HepG2 (cell line): ENCODE measurements around the gene CUL9. TPM values are rescaled to one million over a fixed set of nuclear protein-coding genes. Genes with fewer than 3 reads are reported as not detected.

Source experiments
- HES4 ChIP-seq: sonication (generic); formaldehyde crosslinking; IDR thresholded peaks from 2 replicates; pipeline ENCODE4 v1.9.0; 2021; ENCODE audit warnings: mild to moderate bottlenecking, missing genetic modification reagents, borderline replicate concordance
- HOXA9 ChIP-seq: sonication (generic); formaldehyde crosslinking; IDR thresholded peaks from 2 replicates; pipeline ENCODE4 v1.8.1; 2022; ENCODE audit warnings: missing genetic modification reagents, mild to moderate bottlenecking, moderate library complexity, borderline replicate concordance
- IRF9 ChIP-seq: sonication (generic); formaldehyde crosslinking; IDR thresholded peaks from 2 replicates; pipeline ENCODE4 v1.8.0; 2022; ENCODE audit warnings: missing genetic modification reagents, mild to moderate bottlenecking, borderline replicate concordance
- MAZ ChIP-seq, 2 experiments: sonication (generic) in 1 of 2; formaldehyde crosslinking in 1 of 2; IDR thresholded peaks; 2 replicates each; pipeline versions ENCODE4 v1.5.0 to v1.6.1; 2012 to 2020; ENCODE audit warnings: low read depth in 2 of 2, mild to moderate bottlenecking in 2 of 2, borderline replicate concordance in 1 of 2, improper control_type of control experiment in 1 of 2, low read length in 1 of 2, missing genetic modification reagents in 1 of 2, moderate library complexity in 1 of 2
- THAP11 ChIP-seq: IDR thresholded peaks from 2 replicates; pipeline ENCODE4 v1.6.1; 2016; ENCODE audit warnings: missing biosample characterization, missing genetic modification reagents
- ZNF430 ChIP-seq: sonication (generic); formaldehyde crosslinking; IDR thresholded peaks from 2 replicates; pipeline ENCODE4 v1.9.0; 2021; ENCODE audit warnings: mild to moderate bottlenecking, missing genetic modification reagents
- ZNF512 ChIP-seq: sonication (generic); formaldehyde crosslinking; IDR thresholded peaks from 2 replicates; pipeline ENCODE4 v1.4.0; 2020; ENCODE audit warnings: mild to moderate bottlenecking, missing genetic modification reagents
- ZNF788 ChIP-seq: sonication (generic); formaldehyde crosslinking; IDR thresholded peaks from 2 replicates; pipeline ENCODE4 v1.5.0; 2020; ENCODE audit warnings: mild to moderate bottlenecking, missing genetic modification reagents, borderline replicate concordance
- ZNF879 ChIP-seq: sonication (generic); formaldehyde crosslinking; IDR thresholded peaks from 2 replicates; pipeline ENCODE4 v1.8.1; 2023; ENCODE audit warnings: missing genetic modification reagents
- ZSCAN21 ChIP-seq: sonication (generic); formaldehyde crosslinking; IDR thresholded peaks from 2 replicates; pipeline ENCODE4 v1.8.0; 2022; ENCODE audit warnings: mild to moderate bottlenecking, missing genetic modification reagents, moderate library complexity, borderline replicate concordance
- polyA plus RNA-seq, 8 experiments: library from polyadenylated mRNA; depleted of rRNA in 3 of 8; stranded (reverse) in 7 of 8; unstranded in 1 of 8; fragments of >200 nt; fragmentation: Illumina TruSeq in 4 of 8; extraction: Trizol in 4 of 8; gene quantifications; 2 replicates each; pipeline versions ENCODE4 v1.2.1 to v1.2.3, GENCODE V29; 2011 to 2016; ENCODE audit warnings: low read depth in 4 of 8, missing spikeins in 1 of 8, mixed read lengths in 1 of 8; ENCODE audit not compliant: insufficient read depth in 1 of 8
- total RNA-seq, 5 experiments: library from RNA; depleted of rRNA; stranded (reverse); fragments of >200 nt; fragmentation: Illumina TruSeq; extraction: Trizol; gene quantifications; 2 replicates each; pipeline ENCODE4 v1.2.3, GENCODE V29; 2016; ENCODE audit warnings: low read depth in 1 of 5
- TF ChIP-seq, protein P1 (sequence below): sonication (generic); formaldehyde crosslinking; IDR thresholded peaks from 2 replicates; pipeline ENCODE4 v1.4.0; 2020; ENCODE audit warnings: missing genetic modification reagents
- TF ChIP-seq, protein P2 (sequence below): sonication (generic); formaldehyde crosslinking; IDR thresholded peaks from 2 replicates; pipeline ENCODE4 v1.5.1; 2020; ENCODE audit warnings: mild to moderate bottlenecking, missing genetic modification reagents, borderline replicate concordance
- TF ChIP-seq, protein P3 (sequence below): IDR thresholded peaks from 2 replicates; pipeline ENCODE4 v1.6.1; 2016; ENCODE audit warnings: mild to moderate bottlenecking

The CUL9 gene
- total and polyA plus RNA-seq, 2 of the 13 experiments (the other 11 are each of a cell fraction or from before 2014, with no cell fraction given), result 11.4 to 13.7 TPM

- TF ChIP-seq, protein P1, sequence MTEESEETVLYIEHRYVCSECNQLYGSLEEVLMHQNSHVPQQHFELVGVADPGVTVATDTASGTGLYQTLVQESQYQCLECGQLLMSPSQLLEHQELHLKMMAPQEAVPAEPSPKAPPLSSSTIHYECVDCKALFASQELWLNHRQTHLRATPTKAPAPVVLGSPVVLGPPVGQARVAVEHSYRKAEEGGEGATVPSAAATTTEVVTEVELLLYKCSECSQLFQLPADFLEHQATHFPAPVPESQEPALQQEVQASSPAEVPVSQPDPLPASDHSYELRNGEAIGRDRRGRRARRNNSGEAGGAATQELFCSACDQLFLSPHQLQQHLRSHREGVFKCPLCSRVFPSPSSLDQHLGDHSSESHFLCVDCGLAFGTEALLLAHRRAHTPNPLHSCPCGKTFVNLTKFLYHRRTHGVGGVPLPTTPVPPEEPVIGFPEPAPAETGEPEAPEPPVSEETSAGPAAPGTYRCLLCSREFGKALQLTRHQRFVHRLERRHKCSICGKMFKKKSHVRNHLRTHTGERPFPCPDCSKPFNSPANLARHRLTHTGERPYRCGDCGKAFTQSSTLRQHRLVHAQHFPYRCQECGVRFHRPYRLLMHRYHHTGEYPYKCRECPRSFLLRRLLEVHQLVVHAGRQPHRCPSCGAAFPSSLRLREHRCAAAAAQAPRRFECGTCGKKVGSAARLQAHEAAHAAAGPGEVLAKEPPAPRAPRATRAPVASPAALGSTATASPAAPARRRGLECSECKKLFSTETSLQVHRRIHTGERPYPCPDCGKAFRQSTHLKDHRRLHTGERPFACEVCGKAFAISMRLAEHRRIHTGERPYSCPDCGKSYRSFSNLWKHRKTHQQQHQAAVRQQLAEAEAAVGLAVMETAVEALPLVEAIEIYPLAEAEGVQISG (CRISPR knock-in tag), result peak; percentile 94
- TF ChIP-seq HOXA9 (CRISPR knock-in tag), result 0 out of 2 replicates have a peak, but pooled peaks have one; percentile 10
- peak; percentile 94 for TF ChIP-seq IRF9 (CRISPR knock-in tag)
- peak; percentile 98 for TF ChIP-seq THAP11 (CRISPR knock-in tag)
- peak; percentile 17; the same call in 1 of the 2 replicates for TF ChIP-seq HES4 (CRISPR knock-in tag)
- TF ChIP-seq MAZ (IDR thresholded peaks at IDR 0.05; ENCODE audit: borderline replicate concordance, low read depth, low read length), result 0 out of 2 replicates have a peak, but pooled peaks have one; percentile 23
- peak; percentile 89 for TF ChIP-seq MAZ (CRISPR knock-in tag; IDR thresholded peaks at IDR 0.05; ENCODE audit: low read depth)
- 0 out of 2 replicates have a peak, but pooled peaks have one; percentile 24 for TF ChIP-seq ZNF430
- TF ChIP-seq, protein P2, sequence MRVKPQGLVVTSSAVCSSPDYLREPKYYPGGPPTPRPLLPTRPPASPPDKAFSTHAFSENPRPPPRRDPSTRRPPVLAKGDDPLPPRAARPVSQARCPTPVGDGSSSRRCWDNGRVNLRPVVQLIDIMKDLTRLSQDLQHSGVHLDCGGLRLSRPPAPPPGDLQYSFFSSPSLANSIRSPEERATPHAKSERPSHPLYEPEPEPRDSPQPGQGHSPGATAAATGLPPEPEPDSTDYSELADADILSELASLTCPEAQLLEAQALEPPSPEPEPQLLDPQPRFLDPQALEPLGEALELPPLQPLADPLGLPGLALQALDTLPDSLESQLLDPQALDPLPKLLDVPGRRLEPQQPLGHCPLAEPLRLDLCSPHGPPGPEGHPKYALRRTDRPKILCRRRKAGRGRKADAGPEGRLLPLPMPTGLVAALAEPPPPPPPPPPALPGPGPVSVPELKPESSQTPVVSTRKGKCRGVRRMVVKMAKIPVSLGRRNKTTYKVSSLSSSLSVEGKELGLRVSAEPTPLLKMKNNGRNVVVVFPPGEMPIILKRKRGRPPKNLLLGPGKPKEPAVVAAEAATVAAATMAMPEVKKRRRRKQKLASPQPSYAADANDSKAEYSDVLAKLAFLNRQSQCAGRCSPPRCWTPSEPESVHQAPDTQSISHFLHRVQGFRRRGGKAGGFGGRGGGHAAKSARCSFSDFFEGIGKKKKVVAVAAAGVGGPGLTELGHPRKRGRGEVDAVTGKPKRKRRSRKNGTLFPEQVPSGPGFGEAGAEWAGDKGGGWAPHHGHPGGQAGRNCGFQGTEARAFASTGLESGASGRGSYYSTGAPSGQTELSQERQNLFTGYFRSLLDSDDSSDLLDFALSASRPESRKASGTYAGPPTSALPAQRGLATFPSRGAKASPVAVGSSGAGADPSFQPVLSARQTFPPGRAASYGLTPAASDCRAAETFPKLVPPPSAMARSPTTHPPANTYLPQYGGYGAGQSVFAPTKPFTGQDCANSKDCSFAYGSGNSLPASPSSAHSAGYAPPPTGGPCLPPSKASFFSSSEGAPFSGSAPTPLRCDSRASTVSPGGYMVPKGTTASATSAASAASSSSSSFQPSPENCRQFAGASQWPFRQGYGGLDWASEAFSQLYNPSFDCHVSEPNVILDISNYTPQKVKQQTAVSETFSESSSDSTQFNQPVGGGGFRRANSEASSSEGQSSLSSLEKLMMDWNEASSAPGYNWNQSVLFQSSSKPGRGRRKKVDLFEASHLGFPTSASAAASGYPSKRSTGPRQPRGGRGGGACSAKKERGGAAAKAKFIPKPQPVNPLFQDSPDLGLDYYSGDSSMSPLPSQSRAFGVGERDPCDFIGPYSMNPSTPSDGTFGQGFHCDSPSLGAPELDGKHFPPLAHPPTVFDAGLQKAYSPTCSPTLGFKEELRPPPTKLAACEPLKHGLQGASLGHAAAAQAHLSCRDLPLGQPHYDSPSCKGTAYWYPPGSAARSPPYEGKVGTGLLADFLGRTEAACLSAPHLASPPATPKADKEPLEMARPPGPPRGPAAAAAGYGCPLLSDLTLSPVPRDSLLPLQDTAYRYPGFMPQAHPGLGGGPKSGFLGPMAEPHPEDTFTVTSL (CRISPR knock-in tag), result no peak
- 0 out of 2 replicates have a peak, but pooled peaks have one; percentile 67 for TF ChIP-seq ZSCAN21 (CRISPR knock-in tag)
- no peak for TF ChIP-seq ZNF879
- peak; percentile 50; the same call in 1 of the 2 replicates for TF ChIP-seq ZNF788 (CRISPR knock-in tag)
- TF ChIP-seq, protein P3, sequence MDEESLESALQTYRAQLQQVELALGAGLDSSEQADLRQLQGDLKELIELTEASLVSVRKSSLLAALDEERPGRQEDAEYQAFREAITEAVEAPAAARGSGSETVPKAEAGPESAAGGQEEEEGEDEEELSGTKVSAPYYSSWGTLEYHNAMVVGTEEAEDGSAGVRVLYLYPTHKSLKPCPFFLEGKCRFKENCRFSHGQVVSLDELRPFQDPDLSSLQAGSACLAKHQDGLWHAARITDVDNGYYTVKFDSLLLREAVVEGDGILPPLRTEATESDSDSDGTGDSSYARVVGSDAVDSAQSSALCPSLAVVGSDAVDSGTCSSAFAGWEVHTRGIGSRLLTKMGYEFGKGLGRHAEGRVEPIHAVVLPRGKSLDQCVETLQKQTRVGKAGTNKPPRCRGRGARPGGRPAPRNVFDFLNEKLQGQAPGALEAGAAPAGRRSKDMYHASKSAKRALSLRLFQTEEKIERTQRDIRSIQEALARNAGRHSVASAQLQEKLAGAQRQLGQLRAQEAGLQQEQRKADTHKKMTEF (CRISPR knock-in tag), result peak; percentile 70
- no peak for TF ChIP-seq ZNF512
Observed at GRCh38 chr6:43247114-43247999, 65.4 kb downstream of the CUL9 start (continued).
